ENCODE measurements around the gene RASAL2. TPM values are rescaled to one million over a fixed set of nuclear protein-coding genes. Genes with fewer than 3 reads are reported as not detected.

Gene RASAL2
- total and polyA plus RNA-seq, 2 of the 13 experiments (the other 11 are each of a cell fraction or from before 2014, with no cell fraction given) = 5.4 to 5.9 TPM

DNA sequence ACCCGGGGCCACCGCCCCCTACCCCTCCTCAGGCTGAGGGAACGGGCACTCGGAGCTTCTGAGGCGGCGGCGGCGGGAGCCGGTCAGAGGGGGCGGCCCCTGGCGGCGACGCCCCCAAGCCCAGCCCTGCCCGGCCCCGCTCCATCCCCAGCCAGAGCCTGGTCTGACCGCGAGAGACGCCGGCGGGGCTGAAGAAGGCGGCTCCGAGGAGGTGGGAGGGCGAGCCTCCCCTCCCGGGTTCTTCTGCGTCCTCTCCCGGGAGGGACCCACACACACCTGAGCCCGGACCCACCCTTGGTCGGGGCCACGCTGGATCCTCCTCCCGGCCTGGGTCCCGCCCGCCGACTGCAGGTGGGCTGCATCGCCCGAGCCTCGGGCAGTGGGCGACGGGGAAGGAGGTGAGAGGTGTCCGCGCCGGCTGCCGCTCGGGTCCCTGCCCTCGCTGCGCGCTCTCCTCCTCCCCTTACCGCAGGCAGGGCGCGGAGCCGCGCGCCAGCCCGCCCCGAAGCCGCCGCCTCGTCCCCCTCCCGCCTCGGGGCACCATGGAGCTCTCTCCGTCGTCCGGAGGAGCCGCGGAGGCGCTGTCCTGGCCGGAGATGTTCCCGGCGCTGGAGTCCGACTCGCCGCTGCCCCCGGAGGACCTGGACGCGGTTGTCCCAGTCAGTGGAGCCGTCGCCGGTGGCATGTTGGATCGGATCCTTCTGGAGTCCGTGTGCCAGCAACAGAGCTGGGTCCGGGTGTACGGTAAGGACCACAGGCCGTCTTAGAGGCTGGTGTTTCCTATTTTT is at the start of gene RASAL2 (continued):
- peak; percentile 45; the same call in 1 of the 2 replicates for TF ChIP-seq ZNF343 (CRISPR knock-in tag; IDR thresholded peaks at IDR 0.05)
- no peak for TF ChIP-seq POLR2A (IDR thresholded peaks at IDR 0.05; ENCODE audit: insufficient read depth in 1 of 2, low read depth in 2 of 2, low read length in 2 of 2)
- TF ChIP-seq JDP2 (CRISPR knock-in tag; IDR thresholded peaks at IDR 0.05; ENCODE audit: borderline replicate concordance) = no peak
- TF ChIP-seq TEAD3 (CRISPR knock-in tag; optimal IDR thresholded peaks at IDR 0.05; ENCODE audit: borderline replicate concordance) = no peak
- TF ChIP-seq, protein P1, sequence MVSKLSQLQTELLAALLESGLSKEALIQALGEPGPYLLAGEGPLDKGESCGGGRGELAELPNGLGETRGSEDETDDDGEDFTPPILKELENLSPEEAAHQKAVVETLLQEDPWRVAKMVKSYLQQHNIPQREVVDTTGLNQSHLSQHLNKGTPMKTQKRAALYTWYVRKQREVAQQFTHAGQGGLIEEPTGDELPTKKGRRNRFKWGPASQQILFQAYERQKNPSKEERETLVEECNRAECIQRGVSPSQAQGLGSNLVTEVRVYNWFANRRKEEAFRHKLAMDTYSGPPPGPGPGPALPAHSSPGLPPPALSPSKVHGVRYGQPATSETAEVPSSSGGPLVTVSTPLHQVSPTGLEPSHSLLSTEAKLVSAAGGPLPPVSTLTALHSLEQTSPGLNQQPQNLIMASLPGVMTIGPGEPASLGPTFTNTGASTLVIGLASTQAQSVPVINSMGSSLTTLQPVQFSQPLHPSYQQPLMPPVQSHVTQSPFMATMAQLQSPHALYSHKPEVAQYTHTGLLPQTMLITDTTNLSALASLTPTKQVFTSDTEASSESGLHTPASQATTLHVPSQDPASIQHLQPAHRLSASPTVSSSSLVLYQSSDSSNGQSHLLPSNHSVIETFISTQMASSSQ (IDR thresholded peaks at IDR 0.05; ENCODE audit: low read depth) = no peak
- TF ChIP-seq, protein P1 (CRISPR knock-in tag; IDR thresholded peaks at IDR 0.05; ENCODE audit: borderline replicate concordance) = no peak
- TF ChIP-seq, protein P2, sequence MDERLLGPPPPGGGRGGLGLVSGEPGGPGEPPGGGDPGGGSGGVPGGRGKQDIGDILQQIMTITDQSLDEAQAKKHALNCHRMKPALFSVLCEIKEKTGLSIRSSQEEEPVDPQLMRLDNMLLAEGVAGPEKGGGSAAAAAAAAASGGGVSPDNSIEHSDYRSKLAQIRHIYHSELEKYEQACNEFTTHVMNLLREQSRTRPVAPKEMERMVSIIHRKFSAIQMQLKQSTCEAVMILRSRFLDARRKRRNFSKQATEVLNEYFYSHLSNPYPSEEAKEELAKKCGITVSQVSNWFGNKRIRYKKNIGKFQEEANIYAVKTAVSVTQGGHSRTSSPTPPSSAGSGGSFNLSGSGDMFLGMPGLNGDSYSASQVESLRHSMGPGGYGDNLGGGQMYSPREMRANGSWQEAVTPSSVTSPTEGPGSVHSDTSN (CRISPR knock-in tag; IDR thresholded peaks at IDR 0.05) = no peak
- TF ChIP-seq RXRB (CRISPR knock-in tag; IDR thresholded peaks at IDR 0.05; ENCODE audit: borderline replicate concordance) = no peak
- TF ChIP-seq ZNF569 (CRISPR knock-in tag; IDR thresholded peaks at IDR 0.05; ENCODE audit: borderline replicate concordance) = no peak
- peak; percentile 74 for TF ChIP-seq SALL2 (CRISPR knock-in tag; IDR thresholded peaks at IDR 0.05)
- TF ChIP-seq, protein P3, sequence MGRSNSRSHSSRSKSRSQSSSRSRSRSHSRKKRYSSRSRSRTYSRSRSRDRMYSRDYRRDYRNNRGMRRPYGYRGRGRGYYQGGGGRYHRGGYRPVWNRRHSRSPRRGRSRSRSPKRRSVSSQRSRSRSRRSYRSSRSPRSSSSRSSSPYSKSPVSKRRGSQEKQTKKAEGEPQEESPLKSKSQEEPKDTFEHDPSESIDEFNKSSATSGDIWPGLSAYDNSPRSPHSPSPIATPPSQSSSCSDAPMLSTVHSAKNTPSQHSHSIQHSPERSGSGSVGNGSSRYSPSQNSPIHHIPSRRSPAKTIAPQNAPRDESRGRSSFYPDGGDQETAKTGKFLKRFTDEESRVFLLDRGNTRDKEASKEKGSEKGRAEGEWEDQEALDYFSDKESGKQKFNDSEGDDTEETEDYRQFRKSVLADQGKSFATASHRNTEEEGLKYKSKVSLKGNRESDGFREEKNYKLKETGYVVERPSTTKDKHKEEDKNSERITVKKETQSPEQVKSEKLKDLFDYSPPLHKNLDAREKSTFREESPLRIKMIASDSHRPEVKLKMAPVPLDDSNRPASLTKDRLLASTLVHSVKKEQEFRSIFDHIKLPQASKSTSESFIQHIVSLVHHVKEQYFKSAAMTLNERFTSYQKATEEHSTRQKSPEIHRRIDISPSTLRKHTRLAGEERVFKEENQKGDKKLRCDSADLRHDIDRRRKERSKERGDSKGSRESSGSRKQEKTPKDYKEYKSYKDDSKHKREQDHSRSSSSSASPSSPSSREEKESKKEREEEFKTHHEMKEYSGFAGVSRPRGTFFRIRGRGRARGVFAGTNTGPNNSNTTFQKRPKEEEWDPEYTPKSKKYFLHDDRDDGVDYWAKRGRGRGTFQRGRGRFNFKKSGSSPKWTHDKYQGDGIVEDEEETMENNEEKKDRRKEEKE (IDR thresholded peaks at IDR 0.05) = no peak
- peak; percentile 45; the same call in 1 of the 2 replicates for TF ChIP-seq KLF12 (CRISPR knock-in tag; IDR thresholded peaks at IDR 0.05; ENCODE audit: borderline replicate concordance)
- TF ChIP-seq, protein P4, sequence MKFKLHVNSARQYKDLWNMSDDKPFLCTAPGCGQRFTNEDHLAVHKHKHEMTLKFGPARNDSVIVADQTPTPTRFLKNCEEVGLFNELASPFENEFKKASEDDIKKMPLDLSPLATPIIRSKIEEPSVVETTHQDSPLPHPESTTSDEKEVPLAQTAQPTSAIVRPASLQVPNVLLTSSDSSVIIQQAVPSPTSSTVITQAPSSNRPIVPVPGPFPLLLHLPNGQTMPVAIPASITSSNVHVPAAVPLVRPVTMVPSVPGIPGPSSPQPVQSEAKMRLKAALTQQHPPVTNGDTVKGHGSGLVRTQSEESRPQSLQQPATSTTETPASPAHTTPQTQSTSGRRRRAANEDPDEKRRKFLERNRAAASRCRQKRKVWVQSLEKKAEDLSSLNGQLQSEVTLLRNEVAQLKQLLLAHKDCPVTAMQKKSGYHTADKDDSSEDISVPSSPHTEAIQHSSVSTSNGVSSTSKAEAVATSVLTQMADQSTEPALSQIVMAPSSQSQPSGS (CRISPR knock-in tag; IDR thresholded peaks at IDR 0.05) = no peak
- TF ChIP-seq, protein P5, sequence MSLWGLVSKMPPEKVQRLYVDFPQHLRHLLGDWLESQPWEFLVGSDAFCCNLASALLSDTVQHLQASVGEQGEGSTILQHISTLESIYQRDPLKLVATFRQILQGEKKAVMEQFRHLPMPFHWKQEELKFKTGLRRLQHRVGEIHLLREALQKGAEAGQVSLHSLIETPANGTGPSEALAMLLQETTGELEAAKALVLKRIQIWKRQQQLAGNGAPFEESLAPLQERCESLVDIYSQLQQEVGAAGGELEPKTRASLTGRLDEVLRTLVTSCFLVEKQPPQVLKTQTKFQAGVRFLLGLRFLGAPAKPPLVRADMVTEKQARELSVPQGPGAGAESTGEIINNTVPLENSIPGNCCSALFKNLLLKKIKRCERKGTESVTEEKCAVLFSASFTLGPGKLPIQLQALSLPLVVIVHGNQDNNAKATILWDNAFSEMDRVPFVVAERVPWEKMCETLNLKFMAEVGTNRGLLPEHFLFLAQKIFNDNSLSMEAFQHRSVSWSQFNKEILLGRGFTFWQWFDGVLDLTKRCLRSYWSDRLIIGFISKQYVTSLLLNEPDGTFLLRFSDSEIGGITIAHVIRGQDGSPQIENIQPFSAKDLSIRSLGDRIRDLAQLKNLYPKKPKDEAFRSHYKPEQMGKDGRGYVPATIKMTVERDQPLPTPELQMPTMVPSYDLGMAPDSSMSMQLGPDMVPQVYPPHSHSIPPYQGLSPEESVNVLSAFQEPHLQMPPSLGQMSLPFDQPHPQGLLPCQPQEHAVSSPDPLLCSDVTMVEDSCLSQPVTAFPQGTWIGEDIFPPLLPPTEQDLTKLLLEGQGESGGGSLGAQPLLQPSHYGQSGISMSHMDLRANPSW (CRISPR knock-in tag; IDR thresholded peaks at IDR 0.05; ENCODE audit: borderline replicate concordance) = no peak
- TF ChIP-seq ZC3H13 (CRISPR knock-in tag; IDR thresholded peaks at IDR 0.05) = no peak; the same call in 1 of the 2 replicates

All from HepG2 (cell line).